ENCODE data around the gene NPIPA5.
"Not testable (repeated sequence)": the region's sequence is repeated elsewhere in the genome, so short reads cannot be mapped to it uniquely, and the experiment has no call there.

The NPIPA5 gene

GRCh38 chr16:15382810-15383209 is 4.7 kb upstream of the NPIPA5 start:
- H3K23ac ChIP-seq (ENCODE audit: low read depth, low read length, poor library complexity); DNase-seq (ENCODE audit: low spot score): not testable (repeated sequence)
- no CpG with 5 or more reads among the region's 3 CpGs for WGBS, 2 donors (ENCODE audit: extremely low coverage in 2 of 2, insufficient read length in 2 of 2, insufficient replicate concordance in 1 of 2)

GRCh38 chr16:15357495-15357894 is 20.6 kb downstream of the NPIPA5 start:
- not testable (repeated sequence) for H3K4me1 ChIP-seq (ENCODE audit: control insufficient read depth in 2 of 2, insufficient read depth in 1 of 2, low read depth in 1 of 2, low read length in 2 of 2); H3K4me3 ChIP-seq (ENCODE audit: low read length in 2 of 2); H3K79me1 ChIP-seq (ENCODE audit: low read depth, low read length); H4K91ac ChIP-seq (ENCODE audit: low read depth, low read length, poor library complexity); H2AK5ac ChIP-seq (ENCODE audit: low read depth, low read length); H3K9me3 ChIP-seq (replicated peaks in 1 of 2; ENCODE audit: control insufficient read depth in 2 of 2, insufficient read depth in 1 of 2, low read depth in 1 of 2, low read length in 2 of 2); H2BK15ac ChIP-seq (ENCODE audit: low read length); H4K8ac ChIP-seq (ENCODE audit: low read depth, low read length); H3K9ac ChIP-seq (ENCODE audit: low read depth, low read length, poor library complexity); H2BK5ac ChIP-seq (ENCODE audit: low read length); H3K36me3 ChIP-seq (replicated peaks in 1 of 2; ENCODE audit: control insufficient read depth in 2 of 2, insufficient read depth in 2 of 2, low read length in 2 of 2); H2AFZ ChIP-seq (ENCODE audit: low read length); H2BK120ac ChIP-seq (ENCODE audit: low read depth, low read length); H3K4me2 ChIP-seq (ENCODE audit: insufficient read depth, low read length, poor library complexity, severe bottlenecking); DNase-seq (ENCODE audit: low spot score); H3K14ac ChIP-seq (ENCODE audit: low read length); H3K27me3 ChIP-seq (ENCODE audit: control insufficient read depth in 3 of 3, insufficient read depth in 3 of 3, low read depth in 1 of 3, low read length in 3 of 3); H2BK12ac ChIP-seq (ENCODE audit: low read length); H3K18ac ChIP-seq (ENCODE audit: low read length); H3K4ac ChIP-seq (ENCODE audit: low read length); H3K27ac ChIP-seq (replicated peaks; ENCODE audit: low read length); H3K23ac ChIP-seq (ENCODE audit: low read depth, low read length, poor library complexity)
- no CpG with 5 or more reads among the region's 7 CpGs for WGBS, 2 donors (ENCODE audit: extremely low coverage in 2 of 2, insufficient read length in 2 of 2, insufficient replicate concordance in 1 of 2)

More at GRCh38 chr16:15382810-15383209, 4.7 kb upstream of the NPIPA5 start:
- H3K27me3 ChIP-seq (ENCODE audit: control insufficient read depth in 3 of 3, insufficient read depth in 3 of 3, low read depth in 1 of 3, low read length in 3 of 3); H3K4ac ChIP-seq (ENCODE audit: low read length); H2BK120ac ChIP-seq (ENCODE audit: low read depth, low read length); H2AFZ ChIP-seq (ENCODE audit: low read length); H3K4me2 ChIP-seq (ENCODE audit: insufficient read depth, low read length, poor library complexity, severe bottlenecking); H4K91ac ChIP-seq (ENCODE audit: low read depth, low read length, poor library complexity); H3K79me1 ChIP-seq (ENCODE audit: low read depth, low read length); H2BK15ac ChIP-seq (ENCODE audit: low read length); H2BK5ac ChIP-seq (ENCODE audit: low read length); H3K27ac ChIP-seq (replicated peaks; ENCODE audit: low read length); H3K9me3 ChIP-seq (replicated peaks in 1 of 2; ENCODE audit: control insufficient read depth in 2 of 2, insufficient read depth in 1 of 2, low read depth in 1 of 2, low read length in 2 of 2); H2AK5ac ChIP-seq (ENCODE audit: low read depth, low read length); H3K4me1 ChIP-seq (ENCODE audit: control insufficient read depth in 2 of 2, insufficient read depth in 1 of 2, low read depth in 1 of 2, low read length in 2 of 2); H2BK12ac ChIP-seq (ENCODE audit: low read length); H3K36me3 ChIP-seq (replicated peaks in 1 of 2; ENCODE audit: control insufficient read depth in 2 of 2, insufficient read depth in 2 of 2, low read length in 2 of 2); H4K8ac ChIP-seq (ENCODE audit: low read depth, low read length); H3K4me3 ChIP-seq (ENCODE audit: low read length in 2 of 2); H3K18ac ChIP-seq (ENCODE audit: low read length); H3K14ac ChIP-seq (ENCODE audit: low read length); H3K9ac ChIP-seq (ENCODE audit: low read depth, low read length, poor library complexity): not testable (repeated sequence)

GRCh38 chr16:15354846-15355245 is 23.2 kb downstream of the NPIPA5 start:
- H3K4me1 ChIP-seq (ENCODE audit: control insufficient read depth in 2 of 2, insufficient read depth in 1 of 2, low read depth in 1 of 2, low read length in 2 of 2); H3K79me1 ChIP-seq (ENCODE audit: low read depth, low read length): not testable (repeated sequence)
- no CpG with 5 or more reads among the region's 2 CpGs for WGBS, 2 donors (ENCODE audit: extremely low coverage in 2 of 2, insufficient read length in 2 of 2, insufficient replicate concordance in 1 of 2)

GRCh38 chr16:15352852-15353251 is 25.2 kb downstream of the NPIPA5 start:
- not testable (repeated sequence) for H4K8ac ChIP-seq (ENCODE audit: low read depth, low read length); DNase-seq (ENCODE audit: low spot score); H2BK15ac ChIP-seq (ENCODE audit: low read length); H4K91ac ChIP-seq (ENCODE audit: low read depth, low read length, poor library complexity); H3K4me1 ChIP-seq (ENCODE audit: control insufficient read depth in 2 of 2, insufficient read depth in 1 of 2, low read depth in 1 of 2, low read length in 2 of 2); H3K27me3 ChIP-seq (ENCODE audit: control insufficient read depth in 3 of 3, insufficient read depth in 3 of 3, low read depth in 1 of 3, low read length in 3 of 3); H3K14ac ChIP-seq (ENCODE audit: low read length); H3K4me3 ChIP-seq (ENCODE audit: low read length in 2 of 2); H2AK5ac ChIP-seq (ENCODE audit: low read depth, low read length); H2BK120ac ChIP-seq (ENCODE audit: low read depth, low read length); H3K23ac ChIP-seq (ENCODE audit: low read depth, low read length, poor library complexity); H3K9me3 ChIP-seq (replicated peaks in 1 of 2; ENCODE audit: control insufficient read depth in 2 of 2, insufficient read depth in 1 of 2, low read depth in 1 of 2, low read length in 2 of 2); H2AFZ ChIP-seq (ENCODE audit: low read length); H3K36me3 ChIP-seq (replicated peaks in 1 of 2; ENCODE audit: control insufficient read depth in 2 of 2, insufficient read depth in 2 of 2, low read length in 2 of 2); H3K4ac ChIP-seq (ENCODE audit: low read length); H3K18ac ChIP-seq (ENCODE audit: low read length); H3K27ac ChIP-seq (replicated peaks; ENCODE audit: low read length); H2BK12ac ChIP-seq (ENCODE audit: low read length); H3K9ac ChIP-seq (ENCODE audit: low read depth, low read length, poor library complexity); H2BK5ac ChIP-seq (ENCODE audit: low read length); H3K4me2 ChIP-seq (ENCODE audit: insufficient read depth, low read length, poor library complexity, severe bottlenecking); H3K79me1 ChIP-seq (ENCODE audit: low read depth, low read length)
- no CpG with 5 or more reads among the region's 3 CpGs for WGBS, 2 donors (ENCODE audit: extremely low coverage in 2 of 2, insufficient read length in 2 of 2, insufficient replicate concordance in 1 of 2)

More at GRCh38 chr16:15354846-15355245, 23.2 kb downstream of the NPIPA5 start:
- H2BK5ac ChIP-seq (ENCODE audit: low read length); H2BK12ac ChIP-seq (ENCODE audit: low read length); H3K4ac ChIP-seq (ENCODE audit: low read length); H3K4me2 ChIP-seq (ENCODE audit: insufficient read depth, low read length, poor library complexity, severe bottlenecking); H3K9ac ChIP-seq (ENCODE audit: low read depth, low read length, poor library complexity); H3K14ac ChIP-seq (ENCODE audit: low read length); H3K18ac ChIP-seq (ENCODE audit: low read length); H2BK15ac ChIP-seq (ENCODE audit: low read length); H3K27me3 ChIP-seq (ENCODE audit: control insufficient read depth in 3 of 3, insufficient read depth in 3 of 3, low read depth in 1 of 3, low read length in 3 of 3); H4K91ac ChIP-seq (ENCODE audit: low read depth, low read length, poor library complexity); DNase-seq (ENCODE audit: low spot score); H3K36me3 ChIP-seq (replicated peaks in 1 of 2; ENCODE audit: control insufficient read depth in 2 of 2, insufficient read depth in 2 of 2, low read length in 2 of 2); H3K9me3 ChIP-seq (replicated peaks in 1 of 2; ENCODE audit: control insufficient read depth in 2 of 2, insufficient read depth in 1 of 2, low read depth in 1 of 2, low read length in 2 of 2); H3K23ac ChIP-seq (ENCODE audit: low read depth, low read length, poor library complexity); H4K8ac ChIP-seq (ENCODE audit: low read depth, low read length); H2BK120ac ChIP-seq (ENCODE audit: low read depth, low read length); H3K4me3 ChIP-seq (ENCODE audit: low read length in 2 of 2); H2AFZ ChIP-seq (ENCODE audit: low read length); H3K27ac ChIP-seq (replicated peaks; ENCODE audit: low read length); H2AK5ac ChIP-seq (ENCODE audit: low read depth, low read length): not testable (repeated sequence)
